ENCODE data around the gene WNT11.

DNA sequence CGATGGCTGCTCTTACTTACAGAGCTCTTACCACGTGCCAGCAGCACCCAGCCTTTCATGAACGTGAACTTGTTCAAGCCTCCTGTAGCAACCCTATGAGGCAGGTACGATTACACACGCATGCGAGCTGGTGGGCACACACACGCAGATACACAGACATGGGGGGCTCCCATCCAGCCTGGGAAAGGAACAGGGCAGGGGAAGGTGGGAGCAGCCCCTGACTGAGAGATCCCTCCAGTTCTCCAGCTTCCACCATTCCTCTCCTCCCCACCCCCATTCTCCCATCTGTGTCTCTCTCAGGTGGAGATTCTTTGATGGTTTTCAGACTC lies 37.6 kb upstream of the WNT11 start:
- TF ChIP-seq, protein P1, sequence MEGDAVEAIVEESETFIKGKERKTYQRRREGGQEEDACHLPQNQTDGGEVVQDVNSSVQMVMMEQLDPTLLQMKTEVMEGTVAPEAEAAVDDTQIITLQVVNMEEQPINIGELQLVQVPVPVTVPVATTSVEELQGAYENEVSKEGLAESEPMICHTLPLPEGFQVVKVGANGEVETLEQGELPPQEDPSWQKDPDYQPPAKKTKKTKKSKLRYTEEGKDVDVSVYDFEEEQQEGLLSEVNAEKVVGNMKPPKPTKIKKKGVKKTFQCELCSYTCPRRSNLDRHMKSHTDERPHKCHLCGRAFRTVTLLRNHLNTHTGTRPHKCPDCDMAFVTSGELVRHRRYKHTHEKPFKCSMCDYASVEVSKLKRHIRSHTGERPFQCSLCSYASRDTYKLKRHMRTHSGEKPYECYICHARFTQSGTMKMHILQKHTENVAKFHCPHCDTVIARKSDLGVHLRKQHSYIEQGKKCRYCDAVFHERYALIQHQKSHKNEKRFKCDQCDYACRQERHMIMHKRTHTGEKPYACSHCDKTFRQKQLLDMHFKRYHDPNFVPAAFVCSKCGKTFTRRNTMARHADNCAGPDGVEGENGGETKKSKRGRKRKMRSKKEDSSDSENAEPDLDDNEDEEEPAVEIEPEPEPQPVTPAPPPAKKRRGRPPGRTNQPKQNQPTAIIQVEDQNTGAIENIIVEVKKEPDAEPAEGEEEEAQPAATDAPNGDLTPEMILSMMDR (IDR thresholded peaks at IDR 0.05), result no peak
- TF ChIP-seq POLR2A (IDR thresholded peaks at IDR 0.05), result no peak

Data from adrenal gland (tissue), 5 donors.